ENCODE results near the gene SCN9A.
"Not testable (repeated sequence)": the region's sequence is repeated elsewhere in the genome, so short reads cannot be mapped to it uniquely, and the experiment has no call there.

DNA sequence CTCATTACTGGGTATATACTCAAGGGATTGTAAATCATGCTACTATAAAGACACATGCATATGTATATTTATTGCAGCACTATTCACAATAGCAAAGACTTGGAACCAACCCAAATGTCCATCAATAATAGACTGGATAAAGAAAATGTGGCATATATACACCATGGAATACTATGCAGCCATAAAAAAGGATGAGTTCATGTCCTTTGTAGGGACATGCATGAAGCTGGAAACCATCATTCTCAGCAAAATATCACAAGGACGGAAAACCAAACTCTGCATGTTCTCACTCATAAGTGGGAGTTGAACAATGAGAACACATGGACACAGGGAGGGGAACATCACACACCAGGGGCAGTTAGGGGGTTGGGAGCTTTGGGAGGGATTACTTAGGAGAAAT is 169.6 kb downstream of the SCN9A start:
- TF ChIP-seq CEBPB (IDR thresholded peaks at IDR 0.05; ENCODE audit: low read depth, low read length); RBBP5 (IDR thresholded peaks at IDR 0.05; ENCODE audit: borderline replicate concordance, low read depth, low read length): not testable (repeated sequence)
- TF ChIP-seq, protein P1, sequence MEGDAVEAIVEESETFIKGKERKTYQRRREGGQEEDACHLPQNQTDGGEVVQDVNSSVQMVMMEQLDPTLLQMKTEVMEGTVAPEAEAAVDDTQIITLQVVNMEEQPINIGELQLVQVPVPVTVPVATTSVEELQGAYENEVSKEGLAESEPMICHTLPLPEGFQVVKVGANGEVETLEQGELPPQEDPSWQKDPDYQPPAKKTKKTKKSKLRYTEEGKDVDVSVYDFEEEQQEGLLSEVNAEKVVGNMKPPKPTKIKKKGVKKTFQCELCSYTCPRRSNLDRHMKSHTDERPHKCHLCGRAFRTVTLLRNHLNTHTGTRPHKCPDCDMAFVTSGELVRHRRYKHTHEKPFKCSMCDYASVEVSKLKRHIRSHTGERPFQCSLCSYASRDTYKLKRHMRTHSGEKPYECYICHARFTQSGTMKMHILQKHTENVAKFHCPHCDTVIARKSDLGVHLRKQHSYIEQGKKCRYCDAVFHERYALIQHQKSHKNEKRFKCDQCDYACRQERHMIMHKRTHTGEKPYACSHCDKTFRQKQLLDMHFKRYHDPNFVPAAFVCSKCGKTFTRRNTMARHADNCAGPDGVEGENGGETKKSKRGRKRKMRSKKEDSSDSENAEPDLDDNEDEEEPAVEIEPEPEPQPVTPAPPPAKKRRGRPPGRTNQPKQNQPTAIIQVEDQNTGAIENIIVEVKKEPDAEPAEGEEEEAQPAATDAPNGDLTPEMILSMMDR (IDR thresholded peaks at IDR 0.05; ENCODE audit: control extremely low read depth in 1 of 3, insufficient read depth in 1 of 3, low read depth in 1 of 3, low read length in 3 of 3) = not testable (repeated sequence)

Data from H1 (cell line).